ENCODE measurements around the gene HSD3B2. TPM values are rescaled to one million over a fixed set of nuclear protein-coding genes. Genes with fewer than 3 reads are reported as not detected.

The HSD3B2 gene
- total and polyA plus RNA-seq, 2 of the 8 experiments (the other 6 are each of a cell fraction or from before 2014, with no cell fraction given), result not detected

GRCh38 chr1:119375366-119375765 is 39.6 kb upstream of the HSD3B2 start (continued):
- TF ChIP-seq SRF (IDR thresholded peaks at IDR 0.05; ENCODE audit: low read depth, low read length), result no peak
- TF ChIP-seq RNF2 (IDR thresholded peaks at IDR 0.05; ENCODE audit: borderline replicate concordance, low read depth, low read length, missing control alignments, poor library complexity, severe bottlenecking), result no peak
- TF ChIP-seq JUND (IDR thresholded peaks at IDR 0.05; ENCODE audit: low read length), result no peak
- TF ChIP-seq TCF12 (IDR thresholded peaks at IDR 0.05; ENCODE audit: low read depth, low read length), result no peak
- no peak for TF ChIP-seq RBBP5 (IDR thresholded peaks at IDR 0.05; ENCODE audit: borderline replicate concordance, low read depth, low read length)

Measured in H1 (cell line).